ENCODE data around the gene LAMC2. TPM values are rescaled to one million over a fixed set of nuclear protein-coding genes. Genes with fewer than 3 reads are reported as not detected.

LAMC2 gene
- total and polyA plus RNA-seq, 9 of the 15 experiments (the other 6 are each of a cell fraction or from before 2014, with no cell fraction given): 0.02 to 0.03 TPM; not detected in 7

GRCh38 chr1:183247931-183248330 lies 61.9 kb downstream of the LAMC2 start:
- CTCF ChIA-PET (ENCODE audit: low intra/inter-chr PET ratio): no interaction called here
- FAIRE-seq (no peak), ATAC-seq (no peak), DNase-seq (ENCODE audit: extremely low read depth in 1 of 4, low spot score in 3 of 4) (no peak)
- TF ChIP-seq ZNF263 (CRISPR knock-in tag; IDR thresholded peaks at IDR 0.05; ENCODE audit: borderline replicate concordance): no peak
- TF ChIP-seq, protein P1, sequence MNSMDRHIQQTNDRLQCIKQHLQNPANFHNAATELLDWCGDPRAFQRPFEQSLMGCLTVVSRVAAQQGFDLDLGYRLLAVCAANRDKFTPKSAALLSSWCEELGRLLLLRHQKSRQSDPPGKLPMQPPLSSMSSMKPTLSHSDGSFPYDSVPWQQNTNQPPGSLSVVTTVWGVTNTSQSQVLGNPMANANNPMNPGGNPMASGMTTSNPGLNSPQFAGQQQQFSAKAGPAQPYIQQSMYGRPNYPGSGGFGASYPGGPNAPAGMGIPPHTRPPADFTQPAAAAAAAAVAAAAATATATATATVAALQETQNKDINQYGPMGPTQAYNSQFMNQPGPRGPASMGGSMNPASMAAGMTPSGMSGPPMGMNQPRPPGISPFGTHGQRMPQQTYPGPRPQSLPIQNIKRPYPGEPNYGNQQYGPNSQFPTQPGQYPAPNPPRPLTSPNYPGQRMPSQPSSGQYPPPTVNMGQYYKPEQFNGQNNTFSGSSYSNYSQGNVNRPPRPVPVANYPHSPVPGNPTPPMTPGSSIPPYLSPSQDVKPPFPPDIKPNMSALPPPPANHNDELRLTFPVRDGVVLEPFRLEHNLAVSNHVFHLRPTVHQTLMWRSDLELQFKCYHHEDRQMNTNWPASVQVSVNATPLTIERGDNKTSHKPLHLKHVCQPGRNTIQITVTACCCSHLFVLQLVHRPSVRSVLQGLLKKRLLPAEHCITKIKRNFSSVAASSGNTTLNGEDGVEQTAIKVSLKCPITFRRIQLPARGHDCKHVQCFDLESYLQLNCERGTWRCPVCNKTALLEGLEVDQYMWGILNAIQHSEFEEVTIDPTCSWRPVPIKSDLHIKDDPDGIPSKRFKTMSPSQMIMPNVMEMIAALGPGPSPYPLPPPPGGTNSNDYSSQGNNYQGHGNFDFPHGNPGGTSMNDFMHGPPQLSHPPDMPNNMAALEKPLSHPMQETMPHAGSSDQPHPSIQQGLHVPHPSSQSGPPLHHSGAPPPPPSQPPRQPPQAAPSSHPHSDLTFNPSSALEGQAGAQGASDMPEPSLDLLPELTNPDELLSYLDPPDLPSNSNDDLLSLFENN (IDR thresholded peaks at IDR 0.05; ENCODE audit: low read depth in 2 of 2, low read length in 2 of 2): no peak
- no peak for TF ChIP-seq BHLHE40 (IDR thresholded peaks at IDR 0.05; ENCODE audit: low read length)
- no peak for TF ChIP-seq USF1 (CRISPR knock-in tag; IDR thresholded peaks at IDR 0.05)
- TF ChIP-seq CTBP1 (IDR thresholded peaks at IDR 0.05; ENCODE audit: borderline replicate concordance): no peak
- TF ChIP-seq KLF13 (tag; IDR thresholded peaks at IDR 0.05; ENCODE audit: borderline replicate concordance, low read depth): no peak
- no peak overlapping the region for H2AFZ ChIP-seq (ENCODE audit: low read depth, low read length)
- 0% methylated on average over 1 of the region's 1 CpG for whole genome bisulfite sequencing (ENCODE audit: insufficient coverage, low coverage, missing lambda C conversion rate)
- H3K79me2 ChIP-seq (ENCODE audit: control insufficient read depth, insufficient read depth, low read length): no peaks in the 10 kb centered on the region
- intact Hi-C loops (cut with micrococcal nuclease) (no loop called here), in situ Hi-C loops (cut with MboI) (loop anchor here (25.0 kb wide), 1 partner anchor 286 kb away; the partner anchor contains the start of gene SHCBP1L)
- no peak overlapping the region for H3K4me3 ChIP-seq
- POLR2A ChIA-PET: no interaction called here
- H4K20me1 ChIP-seq (replicated peaks; ENCODE audit: control insufficient read depth, insufficient read depth, low read length): no peaks in the 10 kb centered on the region
- no TSS peak for BruUV-seq (replicated peaks)
- no peaks in the 10 kb centered on the region for H3K4me1 ChIP-seq (replicated peaks in 1 of 2; ENCODE audit: control insufficient read depth in 2 of 2, insufficient read depth in 2 of 2, low read length in 2 of 2)
- H3K27me3 ChIP-seq (ENCODE audit: control insufficient read depth in 2 of 2, insufficient read depth in 2 of 2, low read length in 2 of 2): peaks cover 0 to 16% of the 10 kb centered on the region in 2 experiments; a peak in 2 of 5 replicates
- no peak overlapping the region for H3K9ac ChIP-seq (ENCODE audit: insufficient read depth in 1 of 2, low read depth in 2 of 2, low read length in 2 of 2)
- H3K4me2 ChIP-seq (ENCODE audit: insufficient read depth, low read length): no peak overlapping the region
- H3K9me3 ChIP-seq (replicated peaks; ENCODE audit: control insufficient read depth, insufficient read depth, low read depth, low read length): no peaks in the 10 kb centered on the region
- no peaks in the 10 kb centered on the region for H3K9me1 ChIP-seq (ENCODE audit: control insufficient read depth, insufficient read depth, low read length)
- no peaks in the 10 kb centered on the region for H3K36me3 ChIP-seq (ENCODE audit: control insufficient read depth, insufficient read depth, low read length)
- H3K27ac ChIP-seq (ENCODE audit: extremely low read depth, low read depth, low read length): no peak overlapping the region
